Calu3 (cell line): ENCODE results near the gene NT5C. TPM values are rescaled to one million over a fixed set of nuclear protein-coding genes. Genes with fewer than 3 reads are reported as not detected.
A peak's percentile ranks its signal among the peaks of the same experiment; 100 is the strongest.

Experiments used
- BruUV-seq: library from RNA; stranded (reverse); fragments of 400-500 nt; replicated peaks from 2 replicates; lab custom pipeline; 2021; lab: Mats Ljungman, UMichigan
- CTCF ChIA-PET: fragments of 300-600 bp; sonication (Branson Sonifier 250); formaldehyde crosslinking; loops from one replicate; lab custom pipeline; 2022; ENCODE audit warnings: antibody characterized with exemption; lab: Charles Lee
- DNase-seq: peaks from one replicate; pipeline ENCODE4 v3.0.0; 2022
- H3K27ac Mint-ChIP-seq: one replicate; pipeline ENCODE4 v1.8.0; 2022; ENCODE audit warnings: mixed read lengths; ENCODE audit not compliant: unreplicated experiment
- H3K27me3 Mint-ChIP-seq: one replicate; pipeline ENCODE4 v1.8.0; 2022; ENCODE audit warnings: mixed read lengths; ENCODE audit not compliant: unreplicated experiment
- H3K36me3 Mint-ChIP-seq: one replicate; pipeline ENCODE4 v1.8.0; 2022; ENCODE audit warnings: mild to moderate bottlenecking, moderate library complexity, mixed read lengths; ENCODE audit not compliant: insufficient read depth, unreplicated experiment
- H3K4me1 Mint-ChIP-seq: one replicate; pipeline ENCODE4 v1.8.0; 2022; ENCODE audit warnings: mild to moderate bottlenecking, low read depth, mixed read lengths; ENCODE audit not compliant: unreplicated experiment
- H3K4me3 Mint-ChIP-seq: one replicate; pipeline ENCODE4 v1.8.0; 2022; ENCODE audit warnings: mild to moderate bottlenecking, low read depth, moderate library complexity, mixed read lengths; ENCODE audit not compliant: unreplicated experiment
- H3K9me3 Mint-ChIP-seq: one replicate; pipeline ENCODE4 v1.8.0; 2022; ENCODE audit warnings: low read depth, mixed read lengths; ENCODE audit not compliant: unreplicated experiment
- CTCF ChIP-seq: fragments of 200-600 bp; IDR thresholded peaks from one replicate; pipeline ENCODE4 v1.8.0; 2022; ENCODE audit warnings: antibody characterized with exemption; ENCODE audit not compliant: unreplicated experiment
- intact Hi-C: fragments of 100-400 bp; cut with micrococcal nuclease; formaldehyde crosslinking; loops from one replicate; pipeline ENCODE4 v1.10.0; 2022; ENCODE audit not compliant: unreplicated experiment
- total RNA-seq: library from RNA; stranded (reverse); gene quantifications from 2 replicates; pipeline ENCODE4 v1.2.3, GENCODE V29; 2022

NT5C gene
- total RNA-seq, 1 experiment from 2014 or later: 56.6 TPM

- H3K4me3 Mint-ChIP-seq: peak overlapping the region; percentile 78
- no peaks in the 10 kb centered on the region for H3K9me3 Mint-ChIP-seq
- H3K27ac Mint-ChIP-seq: peak overlapping the region; percentile 89
- H3K27me3 Mint-ChIP-seq: no peaks in the 10 kb centered on the region
- BruUV-seq: TSS peak; percentile 4
- CTCF ChIA-PET: interaction anchor here (0.5 to 1.8 kb wide), 14 partner anchors 8 to 305 kb away, joined by 3 to 12 read pairs (median 6); partner anchors contain the start of genes NUP85 and SLC16A5
- peaks cover 94% of the 10 kb centered on the region for H3K36me3 Mint-ChIP-seq
- H3K4me1 Mint-ChIP-seq: peaks cover 29% of the 10 kb centered on the region
- TF ChIP-seq CTCF: no peak
- intact Hi-C loops: loop anchor here (2.0 kb wide), 1 partner anchor 17 kb away; no protein-coding TSS in a partner anchor
- DNase-seq: peak; percentile 87
Measured at GRCh38 chr17:75096082-75096625, 35.4 kb downstream of the NT5C start.

DNA sequence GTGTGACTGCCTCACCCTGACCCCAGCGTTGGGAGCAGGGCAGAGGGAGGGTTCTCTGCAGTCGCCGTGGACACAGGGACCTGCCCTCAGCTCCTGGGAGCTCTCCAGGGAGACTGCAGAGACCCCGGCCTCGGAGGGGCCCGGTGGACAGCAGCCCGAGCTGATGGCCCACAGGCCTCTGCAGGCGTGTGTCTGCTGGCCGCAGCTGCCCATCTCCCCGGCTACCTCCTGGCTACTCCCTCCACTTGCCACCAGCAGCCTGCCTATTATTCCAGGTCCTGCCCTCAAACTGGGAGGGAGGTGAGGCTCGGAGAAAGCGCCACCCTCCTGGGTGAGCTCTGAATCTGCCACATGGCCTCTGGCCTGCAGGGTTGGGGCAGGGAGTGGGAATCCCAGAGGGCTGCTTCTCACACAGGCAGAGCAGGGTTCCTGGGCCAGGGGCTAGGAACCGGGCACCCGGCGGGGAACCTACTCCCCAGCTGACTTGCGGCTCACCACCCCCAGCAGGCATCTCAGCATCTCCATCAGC lies 36.6 kb downstream of the NT5C start:
- no peaks in the 10 kb centered on the region for H3K27me3 Mint-ChIP-seq
- H3K4me3 Mint-ChIP-seq: peak overlapping the region; percentile 78
- no peaks in the 10 kb centered on the region for H3K9me3 Mint-ChIP-seq
- H3K36me3 Mint-ChIP-seq: peaks cover 94% of the 10 kb centered on the region
- no TSS peak for BruUV-seq
- intact Hi-C loops: no loop called here
- peaks cover 41% of the 10 kb centered on the region for H3K4me1 Mint-ChIP-seq
- CTCF ChIA-PET: interaction anchor here (0.6 to 1.5 kb wide), 3 partner anchors 10 to 257 kb away, joined by 4 to 9 read pairs (median 7); no protein-coding TSS in a partner anchor
- no peak for TF ChIP-seq CTCF
- peak overlapping the region; percentile 74 for H3K27ac Mint-ChIP-seq
- DNase-seq: peak; percentile 45

DNA sequence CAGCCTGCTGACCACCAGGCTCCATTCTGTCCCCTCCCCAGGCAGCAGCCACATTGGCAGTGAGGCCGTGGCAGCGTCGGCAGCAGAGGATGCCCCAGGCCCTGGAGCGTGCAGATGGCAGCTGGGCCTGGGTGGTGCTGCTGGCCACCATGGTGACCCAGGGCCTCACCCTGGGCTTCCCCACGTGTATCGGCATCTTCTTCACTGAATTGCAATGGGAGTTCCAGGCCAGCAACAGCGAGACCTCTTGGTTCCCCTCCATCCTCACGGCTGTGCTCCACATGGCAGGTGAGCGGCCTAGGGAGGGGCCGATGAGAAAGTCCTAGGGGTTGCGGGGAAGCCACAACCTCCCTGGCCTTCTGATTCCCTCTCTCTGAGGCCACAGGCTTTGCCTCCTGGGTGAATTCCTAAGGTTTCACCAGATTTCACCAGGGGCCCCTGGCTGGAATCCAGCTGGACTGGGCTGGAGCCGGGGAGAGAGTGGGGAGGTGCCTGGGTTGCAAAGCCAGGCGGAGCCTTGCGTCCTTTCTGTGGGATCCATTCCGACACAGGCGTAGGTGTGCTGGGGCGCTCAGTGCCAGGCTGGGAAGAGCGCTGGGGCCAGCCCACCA lies 37.9 kb downstream of the NT5C start:
- peak overlapping the region; percentile 74 for H3K27ac Mint-ChIP-seq
- H3K36me3 Mint-ChIP-seq: peaks cover 94% of the 10 kb centered on the region
- CTCF ChIA-PET: interaction anchor here (0.6 to 2.0 kb wide), 4 partner anchors 16 to 321 kb away, joined by 3 to 5 read pairs (median 4); no protein-coding TSS in a partner anchor
- H3K4me1 Mint-ChIP-seq: peaks cover 43% of the 10 kb centered on the region
- H3K27me3 Mint-ChIP-seq: no peaks in the 10 kb centered on the region
- TF ChIP-seq CTCF: no peak
- H3K4me3 Mint-ChIP-seq: peak overlapping the region; percentile 78
- intact Hi-C loops: loop anchor here (2.0 kb wide), 1 partner anchor 59 kb away; no protein-coding TSS in a partner anchor
- DNase-seq: peak; percentile 80
- H3K9me3 Mint-ChIP-seq: no peaks in the 10 kb centered on the region
- BruUV-seq: no TSS peak

DNA sequence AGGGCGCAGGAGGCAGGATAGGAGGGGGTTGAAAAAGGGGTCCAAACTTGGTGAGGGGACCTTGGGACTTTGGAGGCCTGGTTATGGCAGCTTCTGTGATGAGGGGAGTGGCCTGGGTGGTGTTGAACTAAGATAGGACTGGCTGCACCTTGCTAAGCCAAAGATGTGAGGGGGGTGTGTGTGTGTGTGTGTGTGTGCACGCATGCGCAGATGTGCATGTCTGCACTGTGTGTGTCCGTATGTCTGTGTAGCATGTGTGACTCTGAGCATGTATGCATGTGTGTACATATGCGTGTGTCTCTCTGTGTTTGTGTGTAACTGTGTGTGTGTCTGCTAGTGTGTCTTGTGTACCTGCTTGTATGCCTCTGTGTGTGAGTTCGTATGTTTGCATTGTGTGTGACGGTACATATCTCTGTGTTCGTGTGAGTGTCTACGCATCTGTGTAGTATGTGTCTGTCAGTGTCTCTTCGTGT lies 39.7 kb downstream of the NT5C start:
- BruUV-seq: no TSS peak
- TF ChIP-seq CTCF: no peak
- Mint-ChIP-seq H3K4me3 (peak overlapping the region; percentile 78), H3K9me3 (no peaks in the 10 kb centered on the region), H3K27ac (peak overlapping the region; percentile 74), H3K4me1 (peaks cover 41% of the 10 kb centered on the region), H3K27me3 (no peaks in the 10 kb centered on the region), H3K36me3 (peaks cover 94% of the 10 kb centered on the region)
- CTCF ChIA-PET: interaction anchor here (0.9 to 1.2 kb wide), 2 partner anchors 56 to 80 kb away, joined by 3 read pairs; partner anchors contain the start of gene MRPL58
- intact Hi-C loops: loop anchor here (2.0 kb wide), 1 partner anchor 57 kb away; no protein-coding TSS in a partner anchor
- peak; percentile 67 for DNase-seq
